ENCODE data around the gene ADAMTS14.

Gene ADAMTS14

DNA sequence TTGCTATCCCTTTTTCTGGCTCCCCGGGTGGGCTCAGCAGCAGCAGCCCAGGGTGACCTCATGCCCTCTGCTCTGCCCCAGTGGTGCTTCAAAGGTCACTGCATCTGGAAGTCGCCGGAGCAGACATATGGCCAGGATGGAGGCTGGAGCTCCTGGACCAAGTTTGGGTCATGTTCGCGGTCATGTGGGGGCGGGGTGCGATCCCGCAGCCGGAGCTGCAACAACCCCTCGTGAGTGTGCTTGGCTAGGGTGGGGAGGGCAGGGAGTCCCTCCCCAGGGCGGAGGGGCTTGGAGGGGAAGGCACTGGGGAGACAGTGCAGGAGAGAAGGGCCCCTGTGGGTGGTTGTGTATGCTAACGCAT, 66.4 kb downstream of the ADAMTS14 start:
- TF ChIP-seq RAD21 (IDR thresholded peaks at IDR 0.05; ENCODE audit: low read depth) (no peak), EGR1 (IDR thresholded peaks at IDR 0.05) (no peak), CEBPB (IDR thresholded peaks at IDR 0.05) (no peak), TEAD4 (IDR thresholded peaks at IDR 0.05) (no peak), CREB1 (IDR thresholded peaks at IDR 0.05; ENCODE audit: low read depth) (no peak), EP300 (IDR thresholded peaks at IDR 0.05; ENCODE audit: borderline replicate concordance) (no peak), ZBTB7A (IDR thresholded peaks at IDR 0.05; ENCODE audit: low read depth) (no peak), YY1 (IDR thresholded peaks at IDR 0.05; ENCODE audit: low read depth) (no peak)
- TF ChIP-seq, protein P1, sequence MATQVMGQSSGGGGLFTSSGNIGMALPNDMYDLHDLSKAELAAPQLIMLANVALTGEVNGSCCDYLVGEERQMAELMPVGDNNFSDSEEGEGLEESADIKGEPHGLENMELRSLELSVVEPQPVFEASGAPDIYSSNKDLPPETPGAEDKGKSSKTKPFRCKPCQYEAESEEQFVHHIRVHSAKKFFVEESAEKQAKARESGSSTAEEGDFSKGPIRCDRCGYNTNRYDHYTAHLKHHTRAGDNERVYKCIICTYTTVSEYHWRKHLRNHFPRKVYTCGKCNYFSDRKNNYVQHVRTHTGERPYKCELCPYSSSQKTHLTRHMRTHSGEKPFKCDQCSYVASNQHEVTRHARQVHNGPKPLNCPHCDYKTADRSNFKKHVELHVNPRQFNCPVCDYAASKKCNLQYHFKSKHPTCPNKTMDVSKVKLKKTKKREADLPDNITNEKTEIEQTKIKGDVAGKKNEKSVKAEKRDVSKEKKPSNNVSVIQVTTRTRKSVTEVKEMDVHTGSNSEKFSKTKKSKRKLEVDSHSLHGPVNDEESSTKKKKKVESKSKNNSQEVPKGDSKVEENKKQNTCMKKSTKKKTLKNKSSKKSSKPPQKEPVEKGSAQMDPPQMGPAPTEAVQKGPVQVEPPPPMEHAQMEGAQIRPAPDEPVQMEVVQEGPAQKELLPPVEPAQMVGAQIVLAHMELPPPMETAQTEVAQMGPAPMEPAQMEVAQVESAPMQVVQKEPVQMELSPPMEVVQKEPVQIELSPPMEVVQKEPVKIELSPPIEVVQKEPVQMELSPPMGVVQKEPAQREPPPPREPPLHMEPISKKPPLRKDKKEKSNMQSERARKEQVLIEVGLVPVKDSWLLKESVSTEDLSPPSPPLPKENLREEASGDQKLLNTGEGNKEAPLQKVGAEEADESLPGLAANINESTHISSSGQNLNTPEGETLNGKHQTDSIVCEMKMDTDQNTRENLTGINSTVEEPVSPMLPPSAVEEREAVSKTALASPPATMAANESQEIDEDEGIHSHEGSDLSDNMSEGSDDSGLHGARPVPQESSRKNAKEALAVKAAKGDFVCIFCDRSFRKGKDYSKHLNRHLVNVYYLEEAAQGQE (IDR thresholded peaks at IDR 0.05; ENCODE audit: low read depth), result no peak
- TF ChIP-seq, protein P2, sequence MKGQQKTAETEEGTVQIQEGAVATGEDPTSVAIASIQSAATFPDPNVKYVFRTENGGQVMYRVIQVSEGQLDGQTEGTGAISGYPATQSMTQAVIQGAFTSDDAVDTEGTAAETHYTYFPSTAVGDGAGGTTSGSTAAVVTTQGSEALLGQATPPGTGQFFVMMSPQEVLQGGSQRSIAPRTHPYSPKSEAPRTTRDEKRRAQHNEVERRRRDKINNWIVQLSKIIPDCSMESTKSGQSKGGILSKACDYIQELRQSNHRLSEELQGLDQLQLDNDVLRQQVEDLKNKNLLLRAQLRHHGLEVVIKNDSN (IDR thresholded peaks at IDR 0.05), result no peak

DNA sequence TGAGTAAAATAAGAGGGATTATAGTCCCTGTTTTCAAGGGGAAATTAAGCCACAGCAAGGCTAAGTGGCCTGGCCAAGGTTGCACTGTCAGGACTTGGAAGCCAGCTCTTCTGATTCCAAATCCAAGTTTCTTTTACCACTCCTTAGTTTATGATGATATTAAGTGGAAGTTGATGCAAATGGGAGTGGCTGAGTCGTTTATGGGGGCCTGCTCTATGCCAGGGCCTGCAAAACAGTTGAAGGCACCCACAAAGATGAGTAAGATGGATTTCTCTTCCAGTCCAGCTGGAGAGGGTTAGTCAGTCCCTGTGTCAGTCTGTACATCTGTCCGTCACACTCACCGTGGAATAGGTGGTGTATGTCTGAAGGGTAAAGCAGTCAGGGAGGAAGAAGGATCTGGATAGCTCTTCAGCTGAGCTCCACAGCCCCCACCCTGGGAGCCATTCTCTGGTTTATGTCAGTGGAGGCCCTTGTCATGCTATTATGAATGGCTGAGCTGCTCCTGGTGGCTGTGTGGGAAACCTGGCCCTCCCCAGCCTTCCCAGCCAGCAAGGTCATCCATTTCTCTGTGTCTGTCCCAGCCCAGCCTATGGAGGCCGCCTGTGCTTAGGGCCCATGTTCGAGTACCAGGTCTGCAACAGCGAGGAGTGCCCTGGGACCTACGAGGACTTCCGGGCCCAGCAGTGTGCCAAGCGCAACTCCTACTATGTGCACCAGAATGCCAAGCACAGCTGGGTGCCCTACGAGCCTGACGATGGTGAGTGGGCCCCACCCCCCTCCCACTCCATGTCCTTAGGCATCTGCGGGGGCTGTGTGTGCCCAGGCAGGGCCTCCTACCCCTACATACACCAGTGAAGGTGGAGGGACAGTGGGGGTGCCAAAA, 68.3 kb downstream of the ADAMTS14 start:
- TF ChIP-seq, protein P3, sequence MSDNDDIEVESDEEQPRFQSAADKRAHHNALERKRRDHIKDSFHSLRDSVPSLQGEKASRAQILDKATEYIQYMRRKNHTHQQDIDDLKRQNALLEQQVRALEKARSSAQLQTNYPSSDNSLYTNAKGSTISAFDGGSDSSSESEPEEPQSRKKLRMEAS (IDR thresholded peaks at IDR 0.05), result no peak

DNA sequence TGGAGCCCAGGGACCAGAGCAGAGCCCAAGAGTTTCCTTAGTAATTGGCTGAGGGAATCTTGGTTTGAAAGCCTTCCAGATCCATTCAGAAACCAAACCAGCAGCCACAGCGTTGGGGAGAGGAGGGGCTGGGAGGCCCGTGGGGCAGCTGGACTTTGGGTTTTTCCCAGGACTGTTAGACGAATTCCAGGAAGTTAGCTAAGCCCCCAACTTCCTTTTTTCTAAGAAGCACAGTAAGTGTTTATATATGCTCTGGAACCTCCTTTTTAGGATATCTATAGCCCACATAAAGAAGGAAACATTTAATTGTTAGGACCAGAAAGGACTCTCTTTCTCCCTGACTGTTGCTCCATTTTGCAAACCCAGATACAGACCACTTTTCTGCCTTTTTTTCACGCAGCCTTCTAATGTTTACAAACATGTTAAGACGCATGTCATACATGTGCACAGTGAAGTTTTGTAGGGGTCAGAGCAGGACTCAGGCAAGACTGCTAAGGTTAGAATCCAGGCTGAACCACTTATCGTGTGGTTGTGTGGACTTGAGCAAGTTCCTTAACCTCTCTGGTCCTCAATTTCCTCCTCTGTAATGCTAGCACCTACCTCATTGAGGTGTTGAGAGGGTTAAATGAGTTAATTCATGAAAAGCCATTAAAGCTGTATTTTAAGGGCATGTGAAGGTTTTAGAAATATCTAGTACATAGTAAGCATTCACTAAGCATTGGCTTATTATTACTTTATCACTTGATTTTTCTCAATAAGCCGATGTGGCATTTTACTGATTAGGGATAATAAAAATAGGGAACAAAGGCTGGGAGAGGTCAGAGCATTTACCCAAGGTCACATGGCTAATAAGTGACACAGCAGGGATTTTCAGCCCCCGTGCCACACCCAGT, 70.5 kb downstream of the ADAMTS14 start:
- TF ChIP-seq, protein P1 (IDR thresholded peaks at IDR 0.05; ENCODE audit: low read depth), result no peak
- TF ChIP-seq TEAD4 (IDR thresholded peaks at IDR 0.05), result no peak
- TF ChIP-seq, protein P3 (IDR thresholded peaks at IDR 0.05), result no peak
- TF ChIP-seq EP300 (IDR thresholded peaks at IDR 0.05; ENCODE audit: borderline replicate concordance), result no peak
- TF ChIP-seq TCF12 (IDR thresholded peaks at IDR 0.05; ENCODE audit: low read depth), result no peak
- no peak for TF ChIP-seq RAD21 (IDR thresholded peaks at IDR 0.05; ENCODE audit: low read depth)
- TF ChIP-seq FOXM1 (IDR thresholded peaks at IDR 0.05; ENCODE audit: borderline replicate concordance, low read depth), result no peak
- no peak for TF ChIP-seq CEBPB (IDR thresholded peaks at IDR 0.05)
- TF ChIP-seq, protein P2 (IDR thresholded peaks at IDR 0.05), result no peak
- no peak for TF ChIP-seq CREB1 (IDR thresholded peaks at IDR 0.05; ENCODE audit: low read depth)
- TF ChIP-seq YY1 (IDR thresholded peaks at IDR 0.05; ENCODE audit: low read depth), result no peak
- TF ChIP-seq TAF1 (IDR thresholded peaks at IDR 0.05; ENCODE audit: low read depth), result no peak
- TF ChIP-seq NFIC (IDR thresholded peaks at IDR 0.05), result no peak
- no peak for TF ChIP-seq EGR1 (IDR thresholded peaks at IDR 0.05)
- no peak for TF ChIP-seq ZBTB7A (IDR thresholded peaks at IDR 0.05; ENCODE audit: low read depth)

DNA sequence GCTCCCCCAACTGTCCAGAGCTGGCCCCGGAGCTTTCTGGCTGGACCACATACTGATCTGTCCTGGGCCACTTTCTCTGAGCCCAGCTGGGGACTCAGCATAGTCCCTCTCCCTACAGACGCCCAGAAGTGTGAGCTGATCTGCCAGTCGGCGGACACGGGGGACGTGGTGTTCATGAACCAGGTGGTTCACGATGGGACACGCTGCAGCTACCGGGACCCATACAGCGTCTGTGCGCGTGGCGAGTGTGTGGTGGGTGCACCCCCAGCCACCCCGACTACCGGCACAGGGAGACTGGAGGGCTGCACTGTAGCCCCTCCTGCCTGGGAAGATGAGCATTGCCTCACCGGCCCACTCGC, 71.1 kb downstream of the ADAMTS14 start:
- TF ChIP-seq, protein P2 (IDR thresholded peaks at IDR 0.05), result no peak
- TF ChIP-seq EGR1 (IDR thresholded peaks at IDR 0.05), result no peak
- no peak for TF ChIP-seq CREB1 (IDR thresholded peaks at IDR 0.05; ENCODE audit: low read depth)
- no peak for TF ChIP-seq NFIC (IDR thresholded peaks at IDR 0.05)
- TF ChIP-seq YY1 (IDR thresholded peaks at IDR 0.05; ENCODE audit: low read depth), result no peak
- TF ChIP-seq CEBPB (IDR thresholded peaks at IDR 0.05), result no peak
- no peak for TF ChIP-seq TCF12 (IDR thresholded peaks at IDR 0.05; ENCODE audit: low read depth)
- TF ChIP-seq ZBTB7A (IDR thresholded peaks at IDR 0.05; ENCODE audit: low read depth), result no peak
- TF ChIP-seq, protein P3 (IDR thresholded peaks at IDR 0.05), result no peak
- no peak for TF ChIP-seq TAF1 (IDR thresholded peaks at IDR 0.05; ENCODE audit: low read depth)
- TF ChIP-seq TEAD4 (IDR thresholded peaks at IDR 0.05), result no peak
- TF ChIP-seq RAD21 (IDR thresholded peaks at IDR 0.05; ENCODE audit: low read depth), result no peak
- TF ChIP-seq, protein P1 (IDR thresholded peaks at IDR 0.05; ENCODE audit: low read depth), result no peak
- TF ChIP-seq EP300 (IDR thresholded peaks at IDR 0.05; ENCODE audit: borderline replicate concordance), result no peak
- TF ChIP-seq FOXM1 (IDR thresholded peaks at IDR 0.05; ENCODE audit: borderline replicate concordance, low read depth), result no peak

Data from Ishikawa (cell line).